H1 (cell line): ENCODE results near the gene CCK. TPM values are rescaled to one million over a fixed set of nuclear protein-coding genes. Genes with fewer than 3 reads are reported as not detected.

Experiments used
- CTCF ChIA-PET: fragments of 300-600 bp; sonication (Branson Sonifier 250); formaldehyde crosslinking; loops from one replicate; lab custom pipeline; 2021; ENCODE audit not compliant: partially characterized antibody; lab: Charles Lee
- POLR2A ChIA-PET: fragments of 300-600 bp; sonication (Branson Sonifier 250); formaldehyde crosslinking; loops from one replicate; lab custom pipeline; 2021; ENCODE audit warnings: inconsistent platforms; ENCODE audit not compliant: partially characterized antibody; lab: Charles Lee
- DNase-seq, 2 experiments: peaks; one replicate each; pipeline versions ENCODE4 v3.0.0 to v3.0.0-alpha.2; 2010 to 2022; ENCODE audit warnings: low spot score in 2 of 2, low read depth in 1 of 2, mixed read lengths in 1 of 2
- FAIRE-seq: peaks from 2 replicates; lab custom pipeline; 2011; peaks lifted over from hg19 to GRCh38; lab: Jason Lieb, UNC
- H2AFZ ChIP-seq: 2 replicates; pipeline ENCODE4 v1.8.1; 2012; ENCODE audit warnings: low read length, inconsistent platforms
- H2AK5ac ChIP-seq: 2 replicates; pipeline ENCODE4 v1.6.1; 2013; ENCODE audit warnings: low read depth, low read length
- H2BK120ac ChIP-seq: replicated peaks from 2 replicates; pipeline ENCODE3; 2013; ENCODE audit warnings: low read depth, low read length, inconsistent platforms
- H2BK12ac ChIP-seq: 2 replicates; pipeline ENCODE4 v1.6.1; 2013; ENCODE audit warnings: low read depth, low read length
- H2BK15ac ChIP-seq: 2 replicates; pipeline ENCODE4 v1.6.1; 2013; ENCODE audit warnings: low read length
- H2BK20ac ChIP-seq: 2 replicates; pipeline ENCODE4 v1.6.1; 2013; ENCODE audit warnings: low read length
- H2BK5ac ChIP-seq: 2 replicates; pipeline ENCODE4 v1.6.1; 2013; ENCODE audit warnings: low read depth, low read length
- H3K14ac ChIP-seq: 2 replicates; pipeline ENCODE4 v1.6.1; 2013; ENCODE audit warnings: inconsistent platforms; ENCODE audit not compliant: insufficient read length
- H3K18ac ChIP-seq: 2 replicates; pipeline ENCODE4 v1.6.1; 2013; ENCODE audit warnings: low read length; ENCODE audit errors: extremely low read depth
- H3K23ac ChIP-seq: 2 replicates; pipeline ENCODE4 v1.6.1; 2013; ENCODE audit warnings: inconsistent platforms; ENCODE audit not compliant: insufficient read length
- H3K23me2 ChIP-seq: 2 replicates; pipeline ENCODE4 v1.6.1; 2013; ENCODE audit warnings: low read depth, low read length
- H3K27ac ChIP-seq: 2 replicates; pipeline ENCODE4 v1.6.1; 2011; ENCODE audit warnings: low read depth, low read length, inconsistent platforms
- H3K27me3 ChIP-seq, 4 experiments: replicated peaks in 1 of 4; 1 replicate in 1 of 4; 2 replicates in 3 of 4; pipeline versions ENCODE4 v1.6.1 to v1.8.1; 2011 to 2013; ENCODE audit warnings: low read length in 3 of 4, mild to moderate bottlenecking in 3 of 4, inconsistent platforms in 2 of 4, mixed read lengths in 2 of 4, moderate library complexity in 1 of 4; ENCODE audit not compliant: control insufficient read depth in 3 of 4, insufficient read depth in 3 of 4; ENCODE audit errors: extremely low read depth in 1 of 4
- H3K36me3 ChIP-seq, 4 experiments: 2 replicates each; pipeline versions ENCODE4 v1.6.1 to v1.8.1; 2011 to 2013; ENCODE audit warnings: mild to moderate bottlenecking in 4 of 4, low read length in 3 of 4, moderate library complexity in 2 of 4, control low read depth in 1 of 4, inconsistent platforms in 1 of 4; ENCODE audit not compliant: insufficient read depth in 4 of 4, control insufficient read depth in 2 of 4
- H3K4ac ChIP-seq: replicated peaks from 2 replicates; pipeline ENCODE3; 2013; ENCODE audit warnings: low read length, low read depth, mixed read lengths, inconsistent platforms; ENCODE audit not compliant: insufficient read length
- H3K4me1 ChIP-seq, 4 experiments: replicated peaks in 1 of 4; 1 replicate in 1 of 4; 2 replicates in 3 of 4; pipeline versions ENCODE4 v1.6.1 to v1.8.1; 2011 to 2013; ENCODE audit warnings: low read length in 3 of 4, inconsistent platforms in 2 of 4, mixed read lengths in 1 of 4; ENCODE audit not compliant: insufficient read depth in 4 of 4, control insufficient read depth in 3 of 4
- H3K4me2 ChIP-seq, 2 experiments: 2 replicates each; pipeline versions ENCODE4 v1.6.1 to v1.8.1; 2011 to 2013; ENCODE audit warnings: low read depth in 2 of 2, low read length in 2 of 2, control low read depth in 1 of 2, inconsistent platforms in 1 of 2, mild to moderate bottlenecking in 1 of 2; ENCODE audit not compliant: insufficient read depth in 1 of 2
- H3K4me3 ChIP-seq, 4 experiments: fragments of 200-600, 300-600 bp in 1 of 4; sonication (generic), shearing (Covaris generic), sonication (Bioruptor Twin) in 1 of 4; 2 replicates each; pipeline versions ENCODE4 v1.5.1 to v1.8.1; 2011 to 2016; ENCODE audit warnings: low read length in 4 of 4, low read depth in 3 of 4, control low read depth in 2 of 4, inconsistent platforms in 2 of 4, mild to moderate bottlenecking in 2 of 4, mixed read lengths in 1 of 4, moderate library complexity in 1 of 4; ENCODE audit not compliant: insufficient read depth in 2 of 4; ENCODE audit errors: extremely low read depth in 1 of 4
- H3K56ac ChIP-seq: replicated peaks from 2 replicates; pipeline ENCODE3; 2013; ENCODE audit warnings: low read depth, mild to moderate bottlenecking, mixed read lengths, low read length, inconsistent platforms; ENCODE audit not compliant: insufficient read length
- H3K79me1 ChIP-seq: 2 replicates; pipeline ENCODE4 v1.6.1; 2013; ENCODE audit warnings: low read depth, low read length, control low read depth
- H3K79me2 ChIP-seq, 2 experiments: 2 replicates each; pipeline versions ENCODE4 v1.6.1 to v1.8.1; 2012 to 2013; ENCODE audit warnings: low read length in 2 of 2, mild to moderate bottlenecking in 2 of 2, inconsistent platforms in 1 of 2; ENCODE audit not compliant: insufficient read depth in 2 of 2, control insufficient read depth in 1 of 2
- H3K9ac ChIP-seq, 4 experiments: replicated peaks in 1 of 4; 1 replicate in 1 of 4; 2 replicates in 3 of 4; pipeline versions ENCODE4 v1.6.1 to v1.8.1; 2011 to 2013; ENCODE audit warnings: low read depth in 3 of 4, low read length in 3 of 4, control low read depth in 2 of 4, mild to moderate bottlenecking in 2 of 4, moderate library complexity in 2 of 4, inconsistent platforms in 1 of 4; ENCODE audit errors: extremely low read depth in 1 of 4
- H3K9me3 ChIP-seq, 2 experiments: 2 replicates each; pipeline versions ENCODE4 v1.6.1 to v1.8.1; 2012 to 2013; ENCODE audit warnings: mild to moderate bottlenecking in 2 of 2, moderate library complexity in 2 of 2, control low read depth in 1 of 2, inconsistent platforms in 1 of 2, low read depth in 1 of 2, low read length in 1 of 2, mixed read lengths in 1 of 2; ENCODE audit not compliant: insufficient read depth in 2 of 2
- H4K20me1 ChIP-seq, 2 experiments: replicated peaks in 1 of 2; 2 replicates each; pipeline versions ENCODE3 to v1.8.1; 2011 to 2013; ENCODE audit warnings: inconsistent platforms in 2 of 2, low read length in 2 of 2, mild to moderate bottlenecking in 1 of 2; ENCODE audit not compliant: insufficient read depth in 2 of 2, control insufficient read depth in 1 of 2
- H4K5ac ChIP-seq: 2 replicates; pipeline ENCODE4 v1.6.1; 2013; ENCODE audit warnings: low read length, low read depth, mixed read lengths, inconsistent platforms; ENCODE audit not compliant: insufficient read length
- H4K8ac ChIP-seq: 2 replicates; pipeline ENCODE4 v1.8.0; 2013; ENCODE audit warnings: mild to moderate bottlenecking, moderate library complexity, low read length, inconsistent platforms; ENCODE audit not compliant: insufficient read depth; ENCODE audit errors: extremely low read depth
- H4K91ac ChIP-seq: replicated peaks from 2 replicates; pipeline ENCODE3; 2013; ENCODE audit warnings: low read length, mixed read lengths, inconsistent platforms; ENCODE audit not compliant: insufficient read length
- FOSL1 ChIP-seq: IDR thresholded peaks from 2 replicates; pipeline ENCODE4 v1.6.1; 2011; ENCODE audit warnings: mild to moderate bottlenecking, low read depth, low read length, moderate library complexity; ENCODE audit not compliant: insufficient read depth
- JUND ChIP-seq: IDR thresholded peaks from 2 replicates; pipeline ENCODE4 v1.6.1; 2011; ENCODE audit warnings: mild to moderate bottlenecking, improper control_type of control experiment, low read length
- KDM1A ChIP-seq: fragments of 200-600, 300-600 bp; sonication (generic); IDR thresholded peaks from 2 replicates; pipeline ENCODE4 v1.7.1; 2016; ENCODE audit warnings: mild to moderate bottlenecking, low read length, borderline replicate concordance
- MAX ChIP-seq: IDR thresholded peaks from 2 replicates; pipeline ENCODE4 v1.6.1; 2012; ENCODE audit warnings: inconsistent platforms
- NRF1 ChIP-seq: IDR thresholded peaks from 2 replicates; pipeline ENCODE4 v1.6.1; 2011; ENCODE audit warnings: mild to moderate bottlenecking, low read depth, low read length, improper control_type of control experiment
- POLR2A ChIP-seq, 2 experiments: IDR thresholded peaks; 1 replicate in 1 of 2; 2 replicates in 1 of 2; pipeline ENCODE4 v1.6.1; 2011; ENCODE audit warnings: low read depth in 2 of 2, low read length in 2 of 2, mild to moderate bottlenecking in 2 of 2; ENCODE audit errors: control extremely low read depth in 1 of 2
- WGBS, 2 experiments: shearing (Covaris generic) in 1 of 2; methylation state at CpG; one replicate each; pipeline versions ENCODE4 v1.1.6 to v1.1.7; 2013 to 2015; ENCODE audit warnings: low lambda C conversion rate in 2 of 2, mixed read lengths in 2 of 2, inconsistent platforms in 1 of 2, low coverage in 1 of 2, missing lambda C conversion rate in 1 of 2; ENCODE audit not compliant: insufficient replicate concordance in 2 of 2, insufficient coverage in 1 of 2, insufficient read length in 1 of 2; ENCODE audit errors: extremely low coverage in 1 of 2, missing lambda C conversion rate in 1 of 2; 5-methylcytosine and 5-hydroxymethylcytosine counted together
- polyA plus RNA-seq, 7 experiments: library from polyadenylated mRNA; depleted of rRNA in 3 of 7; stranded (reverse) in 5 of 7; unstranded in 2 of 7; fragments of >200 nt in 5 of 7; fragments of 200-250 nt in 2 of 7; gene quantifications; 1 replicate in 5 of 7; 2 replicates in 1 of 7; 4 replicates in 1 of 7; pipeline versions ENCODE4 v1.2.1 to v1.2.3, GENCODE V29; 2011 to 2013; ENCODE audit warnings: missing spikeins in 2 of 7, mixed read lengths in 2 of 7
- total RNA-seq: library from RNA; stranded (reverse); fragmentation: NEBNext Ultra II Directional; extraction: Animal tissue kit (Norgen Biotek cat#: 25700); gene quantifications from 2 replicates; pipeline ENCODE4 v1.2.1, GENCODE V29; 2021

CCK gene
- total and polyA plus RNA-seq, 2 of the 8 experiments (the other 6 are each of a cell fraction or from before 2014, with no cell fraction given) = 0.99 to 2.8 TPM

DNA sequence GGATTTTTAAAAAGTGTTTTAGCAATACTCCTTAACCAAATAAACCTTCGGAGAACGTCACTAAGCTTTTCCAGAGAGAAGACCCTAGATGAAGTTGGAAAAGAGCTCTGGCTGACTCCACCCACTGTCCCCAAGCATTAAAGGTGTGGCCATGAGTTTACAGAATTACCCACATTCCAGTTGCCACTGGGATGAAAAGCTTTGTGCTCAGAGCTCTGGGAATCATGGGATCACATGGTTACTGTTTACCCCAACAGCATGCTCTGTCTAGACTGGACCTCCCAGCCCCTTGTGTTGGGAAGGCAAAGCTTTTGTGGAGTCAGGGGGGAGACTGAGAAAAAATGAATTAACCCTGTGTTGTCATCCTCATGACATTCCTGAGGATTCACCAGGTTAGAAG, 55.3 kb downstream of the CCK start:
- H3K4me2 ChIP-seq = no peak overlapping the region
- no peak overlapping the region for H2BK12ac ChIP-seq
- H3K36me3 ChIP-seq = peaks cover 0 to 13% (median 8%) of the 10 kb centered on the region in 4 experiments; a peak in 4 of 8 replicates
- no peak overlapping the region for H2BK120ac ChIP-seq
- no peaks in the 10 kb centered on the region for H3K9me3 ChIP-seq
- no peak overlapping the region for H2BK20ac ChIP-seq
- no peaks in the 10 kb centered on the region for H3K79me2 ChIP-seq
- H4K20me1 ChIP-seq = peaks cover 0 to 2% of the 10 kb centered on the region in 2 experiments
- no peak overlapping the region for H3K27ac ChIP-seq
- no peak overlapping the region for H3K4me3 ChIP-seq
- no peaks in the 10 kb centered on the region for H3K27me3 ChIP-seq
- H3K23ac ChIP-seq = no peak overlapping the region
- no peak overlapping the region for H3K18ac ChIP-seq
- ChIA-PET POLR2A (no interaction called here), CTCF (interaction anchor here (0.6 to 1.6 kb wide), 6 partner anchors 19 to 844 kb away, joined by 3 to 10 read pairs (median 3); no protein-coding TSS in a partner anchor)
- no peak overlapping the region for H2BK5ac ChIP-seq
- no peak overlapping the region for H4K8ac ChIP-seq
- H3K79me1 ChIP-seq = no peaks in the 10 kb centered on the region
- no peak for DNase-seq
- no peak overlapping the region for H2AK5ac ChIP-seq
- no peak overlapping the region for H2AFZ ChIP-seq
- 98% methylated on average over 2 of the region's 2 CpGs; no CpG with 5 or more reads in 1 of the 2 experiments for WGBS, 2 experiments
- no peak for FAIRE-seq
- H3K4ac ChIP-seq = no peak overlapping the region
- H3K9ac ChIP-seq = no peak overlapping the region
- H3K56ac ChIP-seq = no peak overlapping the region
- H2BK15ac ChIP-seq = no peak overlapping the region
- TF ChIP-seq NRF1 (no peak), FOSL1 (no peak), MAX (no peak), JUND (no peak), KDM1A (no peak), POLR2A (IDR thresholded peaks at IDR 0.05; ENCODE audit: control extremely low read depth in 1 of 2, low read depth in 2 of 2, low read length in 2 of 2) (no peak)
- H4K91ac ChIP-seq = no peak overlapping the region
- no peak overlapping the region for H4K5ac ChIP-seq
- H3K4me1 ChIP-seq = peaks cover 0 to 5% (median 2%) of the 10 kb centered on the region in 4 experiments; a peak in 2 of 7 replicates
- H3K23me2 ChIP-seq = no peaks in the 10 kb centered on the region
- H3K14ac ChIP-seq = no peak overlapping the region
